Fibroblast of skin of scalp (primary cell): Measurements from ENCODE around the gene RCAN1.

Source experiments
- DNase-seq: peaks from one replicate; pipeline ENCODE4 v3.0.0-alpha.2; 2013

RCAN1 gene

DNA sequence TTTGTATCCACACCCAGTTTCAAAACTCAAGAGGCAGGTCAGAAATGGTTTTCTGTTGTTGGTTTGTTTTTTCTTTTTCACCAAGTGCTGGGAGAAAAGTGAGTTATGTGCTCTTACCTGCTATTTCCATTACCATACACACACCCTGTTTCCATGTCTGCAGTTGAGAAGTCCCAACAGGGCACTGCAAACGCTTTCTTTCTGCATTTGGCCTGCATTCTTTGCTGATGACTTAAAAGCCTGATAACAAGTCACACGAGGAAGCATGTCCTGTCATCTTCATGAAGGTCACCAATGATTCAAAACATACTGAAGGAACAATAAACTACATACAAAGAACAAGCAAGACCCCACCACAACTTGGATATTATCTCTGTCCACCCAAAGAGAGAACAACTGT lies 78.1 kb downstream of the RCAN1 start:
- DNase-seq: peak; percentile 61

DNA sequence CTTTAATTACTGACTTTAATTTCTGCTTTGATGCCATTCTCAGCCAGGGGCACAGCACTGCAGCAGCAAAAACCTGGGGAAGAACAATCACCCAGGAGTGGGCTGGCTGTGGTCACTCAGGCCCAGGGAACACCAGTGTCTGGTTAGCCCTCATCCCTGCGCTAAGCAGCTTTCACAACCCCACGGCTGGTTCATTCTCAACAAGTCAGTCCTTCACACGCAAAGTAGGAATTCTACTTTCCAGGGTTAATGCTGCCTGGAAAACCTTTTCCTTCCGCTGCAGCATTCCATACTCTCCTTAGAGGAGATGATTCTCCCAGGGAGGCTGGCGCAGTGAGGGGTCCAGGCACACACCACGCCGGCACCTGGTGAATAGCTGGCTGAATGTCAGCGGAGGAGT lies 78.6 kb downstream of the RCAN1 start:
- peak; percentile 57 for DNase-seq

DNA sequence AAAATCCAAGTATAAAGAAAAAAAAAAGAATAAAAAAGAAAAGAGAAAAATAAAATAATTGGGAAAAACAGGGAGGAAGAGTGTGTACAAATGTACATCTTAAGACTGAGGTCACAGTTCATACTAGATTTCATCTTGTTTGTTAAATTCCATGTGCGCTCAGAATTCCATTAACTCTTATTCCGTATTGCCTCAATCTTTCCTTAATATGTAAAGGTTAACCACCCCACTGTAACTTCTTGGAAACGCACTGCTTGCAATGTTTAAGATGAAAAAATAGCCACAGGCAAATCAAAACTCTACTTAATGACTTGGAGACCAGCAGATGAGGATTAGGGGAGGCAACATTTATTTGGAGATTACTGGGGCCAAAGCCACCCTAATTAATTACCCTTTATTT lies 79.0 kb downstream of the RCAN1 start:
- DNase-seq: no peak

DNA sequence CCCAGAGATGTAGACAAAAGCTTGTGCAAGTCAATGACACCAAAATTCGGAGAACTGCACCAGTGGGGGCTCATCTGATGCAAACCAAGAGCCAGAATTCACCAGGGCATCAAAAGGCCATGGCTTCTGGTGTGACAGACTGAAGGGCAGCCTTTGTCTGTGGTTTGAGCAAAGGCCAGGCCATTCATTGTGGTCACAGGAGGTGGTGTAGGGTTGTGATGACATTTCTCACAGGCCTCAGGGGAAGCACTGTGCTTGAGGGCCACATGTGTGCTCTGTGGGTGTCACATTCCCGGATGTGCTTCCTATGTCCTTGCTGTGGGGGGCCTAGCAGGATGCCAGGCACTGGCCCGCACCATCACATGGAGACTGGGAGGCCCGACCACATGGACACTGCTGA lies 80.4 kb downstream of the RCAN1 start:
- peak; percentile 92 for DNase-seq

DNA sequence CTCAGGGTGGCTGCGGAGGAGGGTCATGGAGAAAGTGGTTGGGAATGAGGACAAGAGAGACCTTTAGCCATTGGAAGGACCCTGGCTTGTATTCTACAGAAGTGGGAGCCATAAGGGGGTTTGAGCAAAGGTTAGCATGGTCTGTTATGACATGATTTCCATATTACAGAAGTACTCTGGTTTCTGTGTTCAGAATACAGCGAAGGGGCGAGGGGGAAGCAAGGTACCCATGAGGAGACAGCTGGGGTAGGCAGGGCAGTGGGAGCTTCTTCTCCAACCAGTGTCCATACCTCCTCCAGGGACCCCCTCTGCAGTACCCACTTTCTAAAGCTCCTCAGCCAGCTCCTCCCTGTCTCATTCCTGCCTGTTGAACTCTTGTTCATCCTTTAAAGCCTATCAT lies 81.0 kb downstream of the RCAN1 start:
- DNase-seq: no peak

DNA sequence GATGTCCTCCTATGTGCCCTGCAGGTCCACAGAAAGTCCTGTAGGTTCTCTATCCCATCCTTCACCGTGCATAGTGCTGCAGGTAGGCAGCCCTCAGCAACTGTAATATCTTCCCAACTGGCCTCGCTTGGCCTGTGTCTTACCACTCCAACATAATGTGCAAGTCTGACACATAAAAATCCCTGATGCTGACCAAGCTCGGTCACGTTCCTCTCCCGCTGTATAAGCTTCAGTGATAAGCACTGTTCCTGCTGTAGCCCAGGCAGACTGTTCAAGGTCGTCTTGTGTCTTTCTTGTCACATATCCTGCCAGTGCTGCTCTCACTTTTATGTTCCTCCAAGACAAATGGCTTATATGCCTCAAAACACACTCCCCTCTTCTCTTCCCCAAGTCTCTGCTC lies 83.5 kb downstream of the RCAN1 start:
- DNase-seq: no peak

DNA sequence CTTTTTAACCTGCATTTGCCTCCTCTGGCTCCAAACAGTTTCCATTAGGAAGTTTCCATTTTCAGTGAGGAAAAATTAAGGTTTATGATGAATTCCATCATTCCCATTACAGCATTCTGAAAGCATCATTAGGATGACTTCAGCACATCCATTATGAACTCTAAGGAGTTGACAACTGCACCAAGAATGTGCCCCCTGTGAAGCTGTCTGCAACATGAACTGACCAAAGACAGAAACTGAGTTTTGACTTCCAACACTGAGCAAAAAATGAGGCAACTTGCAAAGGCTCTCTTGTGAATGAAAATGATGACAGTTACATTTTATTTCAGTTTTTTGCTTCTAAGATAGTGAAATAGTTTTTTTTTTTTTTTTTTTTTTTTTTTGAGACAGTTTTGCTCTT lies 84.7 kb downstream of the RCAN1 start:
- DNase-seq: peak; percentile 98

DNA sequence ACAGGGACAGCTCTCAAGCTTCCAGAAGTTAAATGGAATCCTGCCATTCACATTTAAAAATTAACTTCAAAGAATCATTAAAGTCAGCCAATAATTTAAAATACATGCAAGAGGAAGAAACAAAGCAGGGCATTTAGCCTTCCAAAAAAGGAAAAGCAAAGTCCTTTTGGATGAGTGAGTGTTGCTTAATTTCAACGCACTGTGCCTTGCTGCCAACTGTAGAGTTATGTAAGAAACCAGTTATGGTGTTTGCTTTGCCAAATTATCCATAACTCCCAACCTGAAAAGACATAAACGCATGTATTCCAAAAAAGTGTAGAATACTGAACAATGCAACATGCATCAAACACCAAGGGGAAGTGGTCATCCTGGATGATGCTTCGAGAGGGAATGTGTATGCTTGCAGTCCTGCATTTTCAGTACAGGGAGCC lies 86.8 kb downstream of the RCAN1 start:
- peak; percentile 35 for DNase-seq

DNA sequence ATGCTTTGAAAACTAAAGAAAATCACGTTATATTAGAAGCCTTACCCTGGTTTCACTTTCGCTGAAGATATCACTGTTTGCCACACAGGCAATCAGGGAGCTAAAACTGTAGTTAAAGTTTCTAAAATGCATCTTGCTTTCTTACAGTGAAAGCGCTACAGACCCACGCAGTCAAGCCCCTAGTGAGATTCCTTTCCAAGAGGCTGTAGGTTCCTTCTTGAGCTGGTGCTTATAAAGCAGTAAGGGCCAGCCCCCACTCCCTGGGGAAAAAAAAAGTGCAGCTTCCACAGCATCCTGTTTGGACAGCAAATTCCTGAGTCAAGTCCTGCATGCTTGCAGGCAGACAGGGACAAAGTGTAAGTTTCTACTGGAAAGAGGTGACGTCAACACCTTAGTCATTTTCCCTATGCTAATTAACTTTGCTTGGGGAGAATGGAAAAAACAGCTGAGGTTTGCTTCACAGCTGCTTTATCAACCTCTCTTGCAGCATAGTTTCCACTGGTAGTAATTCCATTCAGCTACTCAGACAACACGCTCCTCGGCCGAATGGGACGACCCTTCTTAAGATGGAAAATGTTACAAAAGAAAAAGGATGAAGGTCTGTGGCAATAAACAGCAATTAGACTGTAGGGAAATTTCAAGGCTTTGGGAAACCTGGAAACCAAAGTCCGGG lies 88.2 kb downstream of the RCAN1 start:
- peak; percentile 100 for DNase-seq

DNA sequence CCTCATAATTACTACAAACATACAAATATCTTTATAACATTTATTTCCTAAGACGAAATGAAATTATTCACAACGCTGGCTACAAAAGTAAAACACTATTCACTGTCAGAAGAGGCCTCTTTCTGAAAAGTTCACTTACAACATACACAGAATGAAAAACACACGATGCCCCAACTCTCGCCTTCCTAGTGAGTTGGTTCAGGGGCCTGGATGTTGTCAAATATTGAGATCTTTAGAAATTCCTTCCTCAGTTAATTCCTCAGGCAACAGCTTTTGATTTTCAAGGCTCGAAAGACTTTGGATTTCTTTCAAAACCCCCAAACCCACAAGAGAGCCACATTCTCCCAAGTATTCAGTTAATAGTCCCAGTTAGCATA lies 88.7 kb downstream of the RCAN1 start:
- DNase-seq: no peak

DNA sequence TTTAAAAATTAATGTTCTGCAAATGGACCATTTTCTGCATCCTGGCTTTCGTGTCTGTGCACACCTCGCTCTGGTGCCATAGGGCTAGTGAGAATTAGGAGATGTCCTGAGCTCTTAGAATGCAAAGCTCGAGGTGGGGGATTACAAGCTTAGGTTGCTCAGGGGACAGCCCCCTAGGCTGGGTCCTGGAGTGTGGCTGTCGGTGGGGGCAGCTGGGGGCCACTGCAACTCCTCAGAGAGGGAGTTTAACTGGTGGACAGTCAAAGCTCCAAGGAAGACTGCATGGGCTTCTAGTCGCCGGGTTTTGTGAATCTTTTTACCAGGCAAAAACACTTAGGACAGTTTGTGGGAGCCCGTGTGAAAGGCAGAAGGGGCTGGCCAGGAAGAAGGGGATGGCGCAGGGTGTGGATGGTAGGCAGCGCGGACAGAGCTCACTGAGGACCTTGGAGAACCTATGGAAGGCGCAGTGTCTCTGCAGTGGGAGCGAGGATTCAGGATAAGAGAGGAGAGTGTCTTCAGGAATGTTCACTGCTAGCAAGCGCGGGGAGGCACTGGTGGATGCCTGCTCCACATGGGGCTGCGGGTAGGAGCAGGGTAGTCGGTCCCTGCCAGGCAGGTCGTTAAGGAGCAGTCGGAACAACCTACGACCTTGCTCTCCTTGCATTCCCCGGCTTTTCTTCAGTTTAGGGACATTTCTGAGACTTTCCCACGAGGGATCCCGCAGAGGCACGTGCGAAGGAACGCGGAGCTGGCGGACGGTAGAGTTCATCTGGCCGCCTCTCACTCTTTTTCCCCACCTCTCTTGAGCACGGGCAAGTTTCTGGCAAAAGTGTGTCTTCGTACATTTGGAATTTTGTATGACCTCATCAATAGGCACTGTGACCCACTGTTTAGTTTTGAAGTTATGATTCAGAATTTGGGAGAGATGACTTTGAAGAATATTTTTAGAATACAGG lies 90.0 kb downstream of the RCAN1 start:
- DNase-seq: peak; percentile 76

DNA sequence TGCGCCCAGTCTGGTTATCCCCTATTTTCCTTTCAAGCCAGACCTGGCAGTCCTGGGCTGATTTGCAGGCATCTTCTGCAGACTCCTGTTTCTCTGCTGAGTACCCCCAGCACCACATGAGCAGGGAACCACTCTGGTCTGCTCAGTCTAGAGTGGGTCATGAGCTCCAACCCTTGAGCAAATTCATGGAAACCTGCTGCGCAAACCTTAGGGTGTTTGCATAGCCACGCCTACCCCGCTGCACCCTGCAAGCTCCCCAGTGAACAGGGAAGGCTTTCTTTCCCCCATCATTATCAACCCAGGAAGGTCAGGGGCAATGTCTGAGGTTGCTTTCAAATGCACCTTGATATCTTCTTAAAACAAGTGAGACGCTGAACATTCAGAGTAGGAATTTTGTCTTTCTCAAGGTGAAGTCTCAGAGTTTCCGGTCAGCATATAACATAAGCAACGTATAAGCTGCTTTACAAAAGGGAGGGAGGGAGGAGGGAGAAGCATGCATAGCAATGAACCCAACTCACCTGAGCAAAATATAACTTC lies 91.8 kb downstream of the RCAN1 start:
- no peak for DNase-seq

DNA sequence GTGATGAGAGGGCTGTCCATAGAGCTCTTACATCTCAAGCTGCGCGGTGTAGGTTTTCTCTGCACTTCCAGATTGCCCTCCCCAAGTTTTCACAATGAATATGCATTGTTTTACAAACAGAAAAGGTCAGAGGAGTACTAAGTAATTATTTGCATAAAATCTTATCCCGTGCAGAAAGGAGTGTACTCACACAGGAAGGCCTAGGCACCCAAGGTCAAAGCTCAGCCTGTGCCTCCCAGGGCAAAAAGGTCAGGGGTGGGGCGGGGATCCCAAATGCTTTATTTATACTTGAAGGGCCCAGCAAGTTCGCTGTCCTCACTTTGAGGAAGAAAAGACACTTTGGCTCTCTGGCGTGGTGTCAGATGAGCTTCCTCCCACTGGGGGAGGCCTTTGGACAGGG lies 92.6 kb downstream of the RCAN1 start:
- DNase-seq: no peak

DNA sequence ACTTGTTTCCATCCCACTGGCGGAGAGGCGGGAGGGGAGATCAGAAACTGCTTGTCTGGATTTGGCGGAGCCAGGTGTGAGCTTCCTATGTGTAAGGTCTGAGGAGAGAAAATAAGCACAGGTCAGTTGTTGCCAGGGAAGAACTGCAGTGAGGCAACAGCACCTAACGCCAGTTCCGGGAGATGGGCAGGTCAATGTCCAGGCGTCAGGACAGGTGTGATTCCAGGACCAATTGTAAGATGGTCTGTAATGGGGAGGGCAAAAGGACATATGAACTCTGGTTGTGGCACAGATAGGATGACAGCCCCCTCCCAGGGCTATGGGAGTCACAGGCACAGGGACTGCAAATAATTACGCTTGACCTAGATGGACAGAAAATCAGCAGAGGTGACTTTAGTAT lies 93.4 kb downstream of the RCAN1 start:
- DNase-seq: no peak

DNA sequence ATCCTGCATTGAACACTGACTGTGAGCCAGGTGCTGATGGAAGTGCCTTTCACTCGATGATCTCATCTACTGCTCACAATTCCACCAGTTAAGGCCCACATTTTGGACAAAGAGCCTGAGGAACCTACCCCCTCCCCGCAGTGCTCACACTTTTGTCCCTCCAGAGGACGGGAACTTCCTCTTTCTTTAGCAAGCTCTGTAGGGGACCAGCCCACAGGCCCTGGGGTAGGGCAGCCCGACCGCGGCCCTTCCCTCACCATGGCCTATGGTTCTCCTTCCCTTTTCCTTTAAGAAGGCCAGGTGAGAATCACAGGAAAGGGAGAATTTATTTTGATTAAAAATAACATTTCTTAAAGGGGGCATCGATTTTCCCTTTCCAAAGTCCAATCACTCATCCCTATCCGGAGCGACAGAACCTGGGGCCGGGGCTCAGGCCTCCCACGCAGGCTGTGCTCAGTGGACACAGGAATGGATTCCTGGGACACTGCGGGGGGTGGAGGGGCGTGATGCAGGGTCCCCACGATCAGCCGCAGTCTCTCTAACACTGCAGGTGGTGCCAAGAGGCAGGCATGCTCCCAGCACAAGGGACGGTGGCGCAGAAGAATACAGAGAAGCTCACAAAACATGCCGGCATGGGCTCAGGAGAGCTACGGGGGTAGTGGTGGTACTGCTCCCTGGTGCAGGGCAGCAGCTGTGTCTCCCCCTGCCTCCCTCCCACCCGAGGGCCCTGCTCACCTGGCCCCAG lies 94.0 kb downstream of the RCAN1 start:
- no peak for DNase-seq

DNA sequence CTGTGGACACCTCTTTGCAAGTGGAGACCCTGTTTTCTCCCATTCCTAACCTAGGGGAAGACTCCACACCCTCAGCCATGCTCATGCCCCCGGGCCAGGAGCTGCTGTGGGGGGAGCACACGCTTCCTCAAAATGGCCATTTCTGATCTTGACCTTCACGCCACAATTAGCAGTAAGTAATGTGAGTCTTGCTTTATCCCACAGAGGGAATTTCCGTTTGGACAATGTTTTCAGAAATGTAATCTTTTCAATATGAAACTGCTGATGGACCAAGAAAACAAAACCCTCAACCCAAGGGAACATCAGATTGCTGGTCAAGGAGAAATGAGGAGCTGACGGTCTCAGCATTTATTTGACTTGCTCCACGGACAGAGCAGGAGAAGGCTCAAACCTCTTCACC lies 94.6 kb downstream of the RCAN1 start:
- DNase-seq: no peak

DNA sequence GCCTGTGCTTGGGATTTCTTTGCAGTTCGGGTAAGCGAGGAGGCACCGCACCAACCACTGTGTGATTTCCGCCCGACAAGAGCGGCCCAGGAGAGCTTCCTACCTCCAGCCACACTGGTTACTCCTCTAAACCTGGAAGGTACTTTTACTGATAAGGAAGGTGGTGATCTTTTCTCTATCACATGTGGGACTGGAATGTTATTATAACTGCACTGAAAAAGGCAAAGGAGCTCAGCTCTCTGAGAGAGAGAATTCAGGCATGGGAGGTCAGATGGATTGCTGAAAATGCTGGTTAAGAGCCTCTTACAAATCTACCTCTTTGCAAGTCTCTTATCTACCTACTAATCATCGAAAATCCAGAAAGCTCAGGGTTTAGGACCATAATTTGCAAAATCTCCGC lies 95.2 kb downstream of the RCAN1 start:
- no peak for DNase-seq

DNA sequence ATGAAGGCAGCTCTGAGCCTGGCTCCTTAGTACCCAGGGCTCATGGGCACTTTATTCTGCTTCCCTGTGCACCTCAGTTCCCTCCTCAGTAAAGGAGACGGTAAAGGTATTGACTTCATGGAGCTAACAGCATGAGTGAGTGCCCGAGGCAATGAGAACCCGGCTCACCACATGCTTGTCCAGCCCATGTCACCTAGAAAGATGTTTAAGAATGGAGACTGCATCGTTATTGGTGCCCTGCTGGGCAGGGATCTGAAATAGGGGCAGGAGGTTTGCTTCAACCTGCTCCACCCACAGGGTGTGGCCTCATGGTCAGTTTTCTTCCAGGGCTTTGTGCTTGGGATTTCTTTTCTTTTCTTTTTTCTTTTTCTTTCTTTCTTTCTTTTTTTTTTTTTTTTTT lies 95.9 kb downstream of the RCAN1 start:
- no peak for DNase-seq

DNA sequence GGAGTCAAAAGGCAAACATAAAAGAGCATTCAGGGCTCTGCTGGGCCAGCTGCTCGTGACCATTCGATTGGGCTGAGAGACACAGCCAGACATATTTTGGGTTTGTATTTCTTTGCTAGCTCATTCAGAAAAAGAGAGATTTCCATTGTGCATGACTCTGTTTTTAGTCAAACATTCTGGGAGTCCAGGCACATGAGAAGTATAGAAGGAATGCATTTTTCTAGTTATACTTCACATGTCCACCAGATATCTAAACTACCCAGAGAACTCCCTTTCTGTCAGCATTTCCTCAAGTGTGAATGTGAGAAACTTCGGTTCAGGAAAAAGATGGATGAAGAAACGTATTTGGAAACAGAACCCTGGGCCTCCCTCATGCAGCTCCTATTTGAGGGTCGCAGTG lies 96.6 kb downstream of the RCAN1 start:
- DNase-seq: peak; percentile 59

DNA sequence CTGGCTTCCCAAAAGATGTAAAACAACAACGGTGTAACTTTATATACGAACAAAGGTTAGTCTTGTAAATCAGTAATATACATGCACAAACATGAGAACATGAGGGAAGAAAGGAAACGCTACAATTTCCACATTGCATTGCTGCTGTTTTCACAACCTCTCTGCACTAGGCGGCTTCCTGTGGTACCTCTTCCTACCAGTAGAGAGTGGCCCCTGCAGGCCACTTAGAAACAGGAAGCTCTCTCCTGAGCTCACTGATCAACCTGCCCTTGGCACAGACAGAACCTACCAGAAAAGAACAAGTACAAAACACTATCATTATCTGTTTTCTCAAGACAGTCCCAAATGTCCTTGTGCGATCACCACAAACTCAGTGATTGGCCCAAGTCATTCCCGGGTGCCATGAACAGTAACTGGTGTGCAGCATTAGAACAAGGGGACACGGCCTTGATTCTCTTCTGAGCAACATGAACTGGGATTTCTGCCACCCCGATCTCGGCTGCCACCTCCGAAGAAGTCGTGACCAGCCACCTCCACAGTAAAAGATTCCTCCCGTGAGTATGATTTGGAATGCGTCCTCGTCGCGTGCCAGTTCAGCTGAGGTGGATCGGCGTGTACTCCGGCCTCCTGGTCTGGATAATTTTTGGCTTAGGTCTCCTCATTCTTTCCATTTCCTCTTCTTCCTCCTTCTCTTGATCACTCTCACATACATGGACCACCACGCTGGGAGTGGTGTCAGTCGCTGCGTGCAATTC lies 97.2 kb downstream of the RCAN1 start:
- no peak for DNase-seq

DNA sequence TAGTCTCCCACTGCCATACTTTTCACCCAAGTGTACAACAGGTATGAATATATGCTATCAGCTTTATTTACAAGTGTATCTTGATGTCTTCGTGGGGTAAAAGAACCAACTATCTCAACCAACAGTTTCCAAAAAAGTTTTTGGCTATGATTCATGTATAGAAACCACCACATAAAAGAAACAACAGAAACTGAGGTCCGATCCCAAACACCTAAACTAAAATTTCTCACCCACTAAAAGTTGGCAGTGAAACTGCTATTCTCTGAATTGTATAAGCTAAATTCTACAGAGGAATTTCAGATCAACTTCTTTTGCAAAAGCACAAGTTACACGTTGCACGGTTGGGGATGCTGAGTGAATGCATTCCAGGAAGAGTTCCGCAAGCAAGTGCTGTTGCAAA lies 97.9 kb downstream of the RCAN1 start:
- no peak for DNase-seq

DNA sequence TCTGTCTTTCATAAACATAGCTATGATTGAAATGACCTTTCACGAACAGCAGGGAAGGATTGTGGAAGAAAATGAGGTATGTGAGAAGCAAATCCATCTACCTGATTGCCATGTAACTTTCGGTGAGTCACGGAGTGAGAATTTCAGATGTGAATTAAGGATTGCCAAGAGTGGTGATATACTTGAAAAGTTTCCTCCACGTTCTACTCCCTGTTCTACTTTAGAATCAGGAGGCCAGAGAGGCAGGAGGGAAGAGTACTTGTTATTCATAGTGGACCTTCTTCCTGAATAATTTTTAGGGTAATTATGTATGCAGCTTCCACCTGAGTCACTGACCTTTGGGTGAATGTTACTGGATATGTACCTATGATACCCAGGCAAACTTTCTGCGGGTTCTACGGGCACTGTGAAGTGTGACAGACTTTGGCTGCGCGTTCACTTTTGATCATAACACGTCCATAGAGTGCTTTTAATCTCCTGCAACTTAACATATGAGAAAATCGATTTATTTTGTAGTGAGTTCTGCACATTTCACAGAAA lies 100.3 kb downstream of the RCAN1 start:
- no peak for DNase-seq
